ENCODE results near the gene WWOX. TPM values are rescaled to one million over a fixed set of nuclear protein-coding genes. Genes with fewer than 3 reads are reported as not detected.

WWOX gene
- total RNA-seq, 1 donor from 2014 or later, result 12.6 TPM

- FAIRE-seq, result no peak
- no peak for TF ChIP-seq CTCF (IDR thresholded peaks at IDR 0.05; ENCODE audit: insufficient read depth, low read length, severe bottlenecking)
- no peak for DNase-seq (ENCODE audit: low read depth)
These were observed 340.2 kb downstream of the WWOX start for GRCh38 chr16:78439646-78440045.

DNA sequence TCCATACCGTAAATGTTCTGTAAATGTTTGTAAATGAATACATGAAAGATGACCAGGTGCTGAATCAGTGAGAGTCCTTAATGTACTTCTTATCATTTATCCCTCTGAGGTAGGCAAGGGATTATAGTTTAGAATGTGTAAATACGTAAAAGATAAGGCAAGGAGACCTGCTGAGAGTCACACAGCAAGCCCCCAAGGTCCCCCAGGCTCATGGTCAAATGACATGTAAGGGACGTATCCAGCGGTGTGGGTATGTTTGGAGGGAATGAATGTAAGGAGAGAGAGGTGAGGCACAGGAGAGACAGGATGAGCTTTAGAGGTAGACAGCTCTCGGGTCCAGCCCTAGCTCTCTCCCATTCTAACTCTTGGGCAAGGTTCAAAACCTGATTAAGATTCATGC lies 341.8 kb downstream of the WWOX start:
- FAIRE-seq (no peak), DNase-seq (ENCODE audit: low read depth) (no peak)
- no peak for TF ChIP-seq CTCF (IDR thresholded peaks at IDR 0.05; ENCODE audit: insufficient read depth, low read length, severe bottlenecking)
- H3K27me3 ChIP-seq (ENCODE audit: control insufficient read depth, insufficient read depth, low read length), result no peaks in the 10 kb centered on the region
- no peaks in the 10 kb centered on the region for H3K36me3 ChIP-seq (ENCODE audit: control insufficient read depth, insufficient read depth, low read length)
- no peak overlapping the region for H3K4me3 ChIP-seq (ENCODE audit: low read depth, low read length)

More at GRCh38 chr16:78439646-78440045, 340.2 kb downstream of the WWOX start:
- no peak overlapping the region for H3K4me3 ChIP-seq (ENCODE audit: low read depth, low read length)
- H3K36me3 ChIP-seq (ENCODE audit: control insufficient read depth, insufficient read depth, low read length), result no peaks in the 10 kb centered on the region
- no peaks in the 10 kb centered on the region for H3K27me3 ChIP-seq (ENCODE audit: control insufficient read depth, insufficient read depth, low read length)

GRCh38 chr16:78443542-78444364 lies 344.3 kb downstream of the WWOX start:
- TF ChIP-seq CTCF (IDR thresholded peaks at IDR 0.05; ENCODE audit: insufficient read depth, low read length, severe bottlenecking), result no peak
- H3K36me3 ChIP-seq (ENCODE audit: control insufficient read depth, insufficient read depth, low read length), result no peaks in the 10 kb centered on the region
- DNase-seq (ENCODE audit: low read depth), result peak; percentile 13
- FAIRE-seq, result no peak
- H3K4me3 ChIP-seq (ENCODE audit: low read depth, low read length), result no peak overlapping the region
- H3K27me3 ChIP-seq (ENCODE audit: control insufficient read depth, insufficient read depth, low read length), result no peaks in the 10 kb centered on the region

- no peak overlapping the region for H3K4me3 ChIP-seq (ENCODE audit: low read depth, low read length)
- no peak for TF ChIP-seq CTCF (IDR thresholded peaks at IDR 0.05; ENCODE audit: insufficient read depth, low read length, severe bottlenecking)
- H3K27me3 ChIP-seq (ENCODE audit: control insufficient read depth, insufficient read depth, low read length), result no peaks in the 10 kb centered on the region
- no peaks in the 10 kb centered on the region for H3K36me3 ChIP-seq (ENCODE audit: control insufficient read depth, insufficient read depth, low read length)
- FAIRE-seq (no peak), DNase-seq (ENCODE audit: low read depth) (no peak)
These were observed 346.4 kb downstream of the WWOX start for GRCh38 chr16:78445818-78446217.

DNA sequence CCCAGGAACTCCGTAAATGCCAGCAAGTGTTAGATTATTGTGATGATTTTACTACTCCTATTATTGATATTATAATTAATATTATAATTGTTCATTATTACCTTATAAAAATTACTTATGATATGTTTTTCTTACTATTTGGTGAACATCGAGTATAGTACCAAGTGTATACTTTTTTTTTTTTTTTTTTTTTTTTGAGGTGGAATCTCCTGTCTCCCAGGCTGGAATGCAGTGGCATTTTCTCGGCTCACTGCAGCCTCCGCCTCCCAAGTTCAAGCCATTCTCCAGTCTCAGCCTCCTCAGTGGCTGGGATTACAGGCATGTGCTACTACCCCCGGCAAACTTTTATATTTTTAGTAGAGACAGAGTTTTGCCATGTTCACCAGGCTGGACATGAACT lies 347.0 kb downstream of the WWOX start:
- Histone ChIP-seq H3K27me3 (ENCODE audit: control insufficient read depth, insufficient read depth, low read length) (no peaks in the 10 kb centered on the region), H3K36me3 (ENCODE audit: control insufficient read depth, insufficient read depth, low read length) (no peaks in the 10 kb centered on the region), H3K4me3 (ENCODE audit: low read depth, low read length) (no peak overlapping the region)
- no peak for TF ChIP-seq CTCF (IDR thresholded peaks at IDR 0.05; ENCODE audit: insufficient read depth, low read length, severe bottlenecking)
- no peak for DNase-seq (ENCODE audit: low read depth)
- FAIRE-seq, result no peak

Measured in bronchial epithelial cell (primary cell).